Putamen (tissue), 1 donor: ENCODE results near the gene DISP2.

Source experiments
- DNase-seq: peaks from one replicate; pipeline ENCODE4 v3.0.0-alpha.2; 2016; ENCODE audit warnings: low spot score

Gene DISP2

DNA sequence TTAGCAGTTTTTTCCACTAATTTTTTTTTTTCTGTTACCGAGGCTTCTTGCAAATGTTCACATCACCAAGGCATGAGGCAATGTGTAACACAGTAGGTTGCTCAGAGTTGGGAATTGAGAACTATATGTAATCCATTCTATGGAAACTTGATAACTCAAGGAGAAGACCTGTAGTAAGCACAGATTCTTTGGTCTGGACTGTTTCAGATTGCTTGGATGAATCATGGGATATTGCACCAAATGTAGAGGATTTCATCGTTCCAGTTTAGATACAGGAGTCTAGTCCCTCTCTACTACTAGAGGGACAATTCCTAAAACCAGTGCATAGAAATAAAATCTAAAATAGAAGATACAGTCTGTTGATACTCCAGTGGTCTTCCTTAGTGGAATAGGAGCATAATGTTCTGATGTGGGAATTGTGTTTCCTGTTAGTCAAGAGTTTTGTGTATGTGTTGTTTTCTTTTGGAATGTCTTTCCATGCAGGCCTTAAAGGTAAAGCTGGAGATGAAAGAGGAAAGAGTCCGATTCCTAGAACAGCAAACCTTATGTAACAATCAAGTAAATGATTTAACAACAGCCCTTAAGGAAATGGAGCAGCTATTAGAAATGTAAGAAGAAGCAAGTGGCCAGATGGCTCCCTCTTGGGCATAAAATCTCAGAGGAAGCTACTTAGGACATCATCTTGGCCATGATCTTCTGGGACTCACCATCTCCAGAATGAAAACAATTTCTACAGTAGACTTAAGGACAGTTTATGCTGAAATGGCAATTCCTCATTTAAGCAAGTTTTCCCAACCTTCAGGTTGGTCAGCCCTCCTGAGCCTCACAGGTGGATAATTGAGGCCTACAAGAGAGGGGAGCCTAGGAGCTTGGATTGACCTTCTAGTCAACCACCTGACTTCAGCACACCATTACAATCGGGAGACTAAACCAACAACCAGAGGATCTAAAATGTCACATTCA, 35.2 kb downstream of the DISP2 start:
- DNase-seq = no peak

DNA sequence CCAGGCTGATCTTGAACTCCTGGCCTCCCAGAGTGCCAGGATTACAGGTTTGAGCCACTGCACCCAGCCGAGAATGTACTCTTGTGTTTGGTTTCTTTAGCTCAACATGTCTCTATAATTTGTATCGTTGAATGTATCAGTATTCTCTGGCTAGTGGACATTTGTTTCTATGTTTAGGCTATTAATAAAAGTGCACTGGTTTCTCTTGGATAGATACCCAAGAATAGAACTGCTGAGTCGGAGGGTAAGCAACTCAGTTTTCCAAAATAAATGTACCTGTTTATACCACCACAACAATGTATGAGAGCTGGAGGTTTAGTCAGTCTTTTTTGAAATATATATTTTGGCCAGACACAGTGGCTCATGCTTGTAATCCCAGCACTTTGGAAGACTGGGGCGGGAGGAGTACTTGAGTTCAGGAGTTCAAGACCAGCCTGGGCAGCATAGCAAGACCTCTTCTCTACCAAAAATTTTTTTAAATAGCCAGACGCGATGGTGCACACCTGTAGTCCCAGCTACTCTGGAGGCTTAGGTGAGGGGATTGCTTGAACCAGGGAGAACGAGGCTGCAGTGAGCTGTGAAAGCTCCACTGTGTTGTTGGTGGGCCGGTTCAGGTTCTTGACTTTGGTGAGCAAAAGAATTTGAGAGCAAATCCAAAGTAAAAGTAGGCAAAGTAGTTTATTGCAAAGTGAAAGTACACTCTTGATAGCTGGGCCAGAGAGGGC, 39.8 kb downstream of the DISP2 start:
- DNase-seq = no peak

DNA sequence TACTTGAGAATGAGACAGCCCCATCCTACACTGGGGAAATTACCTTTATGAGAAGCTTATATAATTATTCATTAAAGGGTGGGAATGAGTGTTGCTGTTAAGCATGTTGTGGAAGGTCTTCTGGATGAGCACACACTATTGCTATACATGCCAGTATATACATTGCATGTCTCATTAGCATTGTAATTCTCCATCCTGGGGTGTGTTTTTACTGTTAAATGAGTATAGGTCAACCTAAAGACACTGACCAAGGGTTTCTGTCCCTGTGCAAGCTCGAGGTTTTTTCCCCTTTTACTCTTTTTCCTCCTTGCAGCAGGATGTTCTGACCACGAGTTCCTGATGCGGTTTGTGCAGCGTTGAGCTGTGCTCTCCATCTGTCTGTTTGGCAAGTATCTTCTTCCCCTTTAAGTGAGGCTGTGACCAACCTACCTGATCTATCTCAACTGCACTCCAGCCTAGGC, 40.4 kb downstream of the DISP2 start:
- DNase-seq = no peak

DNA sequence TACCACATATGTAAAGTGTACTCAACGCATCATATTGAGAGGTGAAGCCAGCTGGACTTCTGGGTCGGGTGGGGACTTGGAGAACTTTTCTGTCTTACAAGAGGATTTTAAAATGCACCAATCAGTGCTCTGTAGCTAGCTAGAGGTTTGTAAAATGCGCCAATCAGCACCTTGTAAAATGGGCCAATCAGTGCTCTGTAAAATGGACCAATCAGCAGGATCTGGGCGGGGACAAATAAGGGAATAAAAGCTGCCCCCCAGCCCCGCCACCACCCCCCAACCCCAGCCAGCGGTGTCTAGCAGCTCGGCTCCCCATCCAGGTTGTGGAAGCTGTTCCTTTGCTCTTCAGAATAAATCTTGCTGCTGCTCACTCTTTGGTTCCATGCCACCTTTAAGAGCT, 41.4 kb downstream of the DISP2 start:
- no peak for DNase-seq

DNA sequence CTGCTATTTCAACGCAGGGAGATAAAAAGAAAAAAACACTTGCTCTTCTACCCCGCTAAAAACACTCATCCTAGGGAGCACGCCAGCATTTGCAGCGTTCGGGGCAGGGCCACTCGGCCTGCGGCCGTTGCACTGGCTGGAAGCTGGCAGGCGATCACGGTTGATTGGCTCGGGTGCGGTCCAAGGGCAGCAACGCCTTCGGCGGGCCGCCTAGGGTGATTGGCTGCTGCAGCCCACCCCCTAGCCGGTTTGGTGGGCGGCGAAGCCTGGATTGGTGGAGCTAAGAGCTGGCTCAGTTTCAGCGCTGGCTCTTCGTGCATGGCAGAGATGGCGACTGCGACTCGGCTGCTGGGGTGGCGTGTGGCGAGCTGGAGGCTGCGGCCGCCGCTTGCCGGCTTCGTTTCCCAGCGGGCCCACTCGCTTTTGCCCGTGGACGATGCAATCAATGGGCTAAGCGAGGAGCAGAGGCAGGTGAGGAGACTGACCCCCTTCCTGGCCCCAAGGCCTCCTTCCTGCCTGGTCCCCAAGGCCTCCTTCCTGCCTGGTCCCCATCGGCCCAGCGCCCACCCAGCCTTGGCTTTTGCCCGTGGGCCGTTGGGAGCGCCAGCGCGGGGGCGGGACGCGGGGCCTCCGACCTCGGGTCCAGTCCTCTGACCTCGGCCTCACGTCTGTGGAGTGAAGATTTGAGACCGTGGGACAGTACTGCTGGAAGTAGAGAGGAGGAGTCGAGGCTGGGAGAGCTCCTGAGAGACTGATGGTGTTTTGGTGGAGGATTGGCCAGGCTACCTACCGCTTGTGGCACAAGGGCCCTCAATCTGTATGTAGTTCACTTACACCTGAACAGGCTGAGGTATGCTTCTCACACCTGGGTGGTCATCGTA, 47.7 kb downstream of the DISP2 start, which contains the start of gene IVD:
Gene IVD (plus strand): TSS at position 295 of the 881 bp plus-strand sequence. CDS start 33 bp downstream, at position 328.
- peak; percentile 98 for DNase-seq

DNA sequence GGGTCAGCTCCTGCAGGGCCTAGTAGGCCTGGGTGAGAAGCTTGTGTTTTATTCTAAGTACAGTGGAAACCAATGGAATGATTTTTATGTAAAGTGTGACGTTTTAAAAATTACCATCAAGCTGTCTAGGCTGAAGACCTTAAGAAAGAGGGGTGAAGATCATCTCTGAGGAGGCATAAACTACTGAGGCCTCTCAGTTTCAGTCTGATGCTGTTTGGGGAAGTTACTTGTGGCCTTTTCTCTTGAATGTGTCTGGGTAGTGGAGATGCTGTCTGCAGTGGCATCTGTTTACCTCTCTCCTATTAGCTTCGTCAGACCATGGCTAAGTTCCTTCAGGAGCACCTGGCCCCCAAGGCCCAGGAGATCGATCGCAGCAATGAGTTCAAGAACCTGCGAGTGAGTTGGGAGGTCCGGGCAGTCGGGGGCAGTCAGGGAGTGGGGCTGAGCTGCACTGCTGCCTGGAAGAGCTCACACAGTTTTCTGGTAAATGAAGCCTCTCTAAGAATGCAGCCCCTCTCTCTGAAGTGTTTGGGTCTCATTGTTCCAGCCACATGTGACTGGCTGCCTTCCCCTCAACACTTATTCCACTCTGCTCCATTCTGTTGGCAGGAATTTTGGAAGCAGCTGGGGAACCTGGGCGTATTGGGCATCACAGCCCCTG, 49.4 kb downstream of the DISP2 start:
- no peak for DNase-seq

DNA sequence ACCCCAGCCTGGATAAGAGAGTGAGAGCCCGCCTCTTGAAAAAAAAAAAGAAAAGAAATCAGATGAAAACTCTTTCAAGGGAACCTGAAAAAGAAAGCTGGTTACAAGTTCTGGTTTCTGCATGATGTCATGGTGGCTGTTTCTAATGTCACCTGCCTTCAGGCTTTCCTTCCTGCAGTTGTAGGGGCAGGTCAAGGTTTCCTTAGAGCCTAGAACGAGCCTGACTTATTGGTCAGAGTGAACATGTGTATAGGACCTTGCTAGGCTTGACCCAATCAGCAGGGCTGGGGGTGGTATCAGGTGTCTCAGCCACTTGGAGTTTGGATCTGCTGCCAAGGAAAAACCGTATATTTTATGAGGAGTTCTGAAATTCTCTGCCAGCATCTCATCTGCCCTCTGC, 51.3 kb downstream of the DISP2 start:
- DNase-seq = no peak

DNA sequence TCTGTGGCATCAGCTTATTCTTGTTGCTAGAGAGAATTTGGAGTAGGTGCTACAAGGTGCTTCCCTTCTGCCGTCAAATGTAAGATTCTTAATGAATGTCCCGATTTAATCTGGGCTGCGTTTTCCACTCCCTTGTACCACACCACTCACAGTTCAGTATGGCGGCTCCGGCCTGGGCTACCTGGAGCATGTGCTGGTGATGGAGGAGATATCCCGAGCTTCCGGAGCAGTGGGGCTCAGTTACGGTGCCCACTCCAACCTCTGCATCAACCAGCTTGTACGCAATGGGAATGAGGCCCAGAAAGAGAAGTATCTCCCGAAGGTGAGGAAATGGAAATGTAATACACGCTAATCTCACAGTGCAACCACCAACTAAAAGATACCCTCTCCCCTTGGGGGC, 52.5 kb downstream of the DISP2 start:
- DNase-seq = no peak

DNA sequence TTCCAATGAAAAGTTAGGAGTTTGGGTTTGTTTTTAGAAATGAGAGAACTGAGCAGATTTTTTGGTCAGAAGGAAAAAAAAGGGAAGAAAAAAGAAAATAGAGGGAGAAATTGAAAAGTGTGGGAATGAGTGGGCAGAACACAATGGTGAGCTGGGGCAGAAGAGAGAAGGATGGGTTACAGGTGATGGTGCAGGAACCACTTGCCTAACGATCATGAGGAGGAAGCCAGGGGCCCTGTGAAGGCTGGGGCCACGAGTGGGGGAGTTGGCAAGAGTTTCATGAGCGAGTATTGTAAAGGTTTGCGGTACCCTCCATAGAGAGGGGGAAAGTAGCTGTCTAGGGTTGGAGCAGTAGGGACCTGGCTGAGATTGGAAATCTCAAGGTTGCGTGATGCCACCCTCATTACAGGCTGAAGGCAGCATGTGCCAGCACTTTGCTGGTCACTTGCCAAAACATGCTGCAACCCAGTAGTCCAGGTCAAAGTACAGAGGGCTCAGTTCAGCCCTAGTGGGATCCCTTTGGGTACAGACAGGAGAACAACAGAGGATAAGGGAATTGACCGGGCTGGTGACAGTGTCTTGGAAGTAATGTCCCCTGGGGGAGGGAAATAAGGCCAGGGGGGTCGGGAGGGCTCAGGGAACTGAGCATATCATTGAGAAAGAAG, 54.2 kb downstream of the DISP2 start:
- DNase-seq = no peak

DNA sequence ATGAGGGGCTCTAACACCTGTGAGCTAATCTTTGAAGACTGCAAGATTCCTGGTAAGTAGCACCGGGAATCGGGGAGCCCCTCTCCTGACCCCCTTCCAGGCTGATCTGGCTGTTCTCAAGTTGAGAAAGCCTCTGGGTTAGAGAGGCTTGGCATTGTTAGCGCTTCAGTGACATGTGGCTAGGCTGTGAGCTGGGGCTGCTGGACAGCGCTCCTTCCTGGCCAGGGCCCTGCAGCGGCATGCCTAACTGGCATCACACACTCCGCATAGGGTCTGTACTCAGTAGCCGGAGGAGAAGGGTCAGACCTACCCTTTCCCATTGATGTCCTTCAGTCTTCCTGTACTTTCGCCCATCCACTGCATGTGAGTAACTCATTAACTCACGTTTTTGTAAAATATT, 55.0 kb downstream of the DISP2 start:
- no peak for DNase-seq

DNA sequence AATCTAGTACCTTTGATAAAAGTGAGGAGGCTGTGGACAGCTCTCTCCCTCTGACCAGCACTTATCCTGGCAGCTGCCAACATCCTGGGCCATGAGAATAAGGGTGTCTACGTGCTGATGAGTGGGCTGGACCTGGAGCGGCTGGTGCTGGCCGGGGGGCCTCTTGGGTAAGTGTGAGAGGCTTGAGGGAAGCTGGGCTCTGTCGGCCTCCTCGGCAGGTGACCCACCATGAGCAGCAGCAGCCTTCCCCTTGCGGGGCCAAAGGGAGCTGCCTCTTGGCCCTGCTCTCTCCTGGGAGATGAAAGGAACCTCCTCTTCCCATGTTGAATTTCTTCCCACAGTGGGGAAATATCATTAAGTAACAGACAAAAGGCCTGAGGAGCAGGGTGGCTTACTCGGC, 56.8 kb downstream of the DISP2 start:
- no peak for DNase-seq

DNA sequence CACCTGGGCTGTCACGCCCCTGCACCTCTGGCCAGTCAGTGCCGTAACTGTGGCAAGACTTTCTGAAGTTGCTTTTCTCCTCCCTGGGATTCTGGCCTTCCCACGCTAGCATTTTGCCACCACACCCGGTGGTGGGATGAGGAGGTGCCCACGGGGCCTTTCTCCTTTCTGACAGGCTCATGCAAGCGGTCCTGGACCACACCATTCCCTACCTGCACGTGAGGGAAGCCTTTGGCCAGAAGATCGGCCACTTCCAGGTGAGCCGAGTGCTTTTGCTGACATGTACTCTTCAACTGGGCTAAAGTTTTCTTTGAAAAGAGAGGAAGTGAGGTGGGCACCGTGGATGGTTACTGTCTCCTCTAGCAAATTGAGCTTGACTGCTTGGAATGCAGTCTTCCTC, 57.2 kb downstream of the DISP2 start:
- DNase-seq = no peak

DNA sequence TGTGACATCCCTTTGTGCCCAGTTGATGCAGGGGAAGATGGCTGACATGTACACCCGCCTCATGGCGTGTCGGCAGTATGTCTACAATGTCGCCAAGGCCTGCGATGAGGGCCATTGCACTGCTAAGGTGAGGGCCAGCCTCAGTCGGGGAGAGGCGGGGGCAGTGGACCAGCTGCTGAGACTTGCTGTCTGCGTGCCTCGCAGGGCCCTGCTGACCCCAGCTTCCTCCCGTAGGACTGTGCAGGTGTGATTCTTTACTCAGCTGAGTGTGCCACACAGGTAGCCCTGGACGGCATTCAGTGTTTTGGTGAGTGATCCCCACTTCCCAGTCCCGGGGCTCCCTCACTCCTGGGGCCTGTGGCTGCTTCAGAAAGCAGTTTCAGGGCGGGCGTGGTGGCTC, 58.0 kb downstream of the DISP2 start:
- no peak for DNase-seq

DNA sequence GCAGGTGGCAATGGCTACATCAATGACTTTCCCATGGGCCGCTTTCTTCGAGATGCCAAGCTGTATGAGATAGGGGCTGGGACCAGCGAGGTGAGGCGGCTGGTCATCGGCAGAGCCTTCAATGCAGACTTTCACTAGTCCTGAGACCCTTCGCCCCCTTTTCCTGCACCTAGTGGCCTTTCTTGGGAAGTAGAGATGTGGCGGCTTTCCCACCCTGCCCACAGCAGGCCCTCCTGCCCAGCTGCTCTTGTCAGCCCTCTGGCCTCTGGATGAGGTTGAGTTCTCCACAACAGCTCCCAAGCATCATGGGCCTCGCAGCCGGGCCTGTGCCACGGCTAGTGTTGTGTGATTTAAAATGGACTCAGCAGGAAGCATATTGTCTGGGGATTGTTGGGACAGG, 60.1 kb downstream of the DISP2 start:
- DNase-seq = no peak

DNA sequence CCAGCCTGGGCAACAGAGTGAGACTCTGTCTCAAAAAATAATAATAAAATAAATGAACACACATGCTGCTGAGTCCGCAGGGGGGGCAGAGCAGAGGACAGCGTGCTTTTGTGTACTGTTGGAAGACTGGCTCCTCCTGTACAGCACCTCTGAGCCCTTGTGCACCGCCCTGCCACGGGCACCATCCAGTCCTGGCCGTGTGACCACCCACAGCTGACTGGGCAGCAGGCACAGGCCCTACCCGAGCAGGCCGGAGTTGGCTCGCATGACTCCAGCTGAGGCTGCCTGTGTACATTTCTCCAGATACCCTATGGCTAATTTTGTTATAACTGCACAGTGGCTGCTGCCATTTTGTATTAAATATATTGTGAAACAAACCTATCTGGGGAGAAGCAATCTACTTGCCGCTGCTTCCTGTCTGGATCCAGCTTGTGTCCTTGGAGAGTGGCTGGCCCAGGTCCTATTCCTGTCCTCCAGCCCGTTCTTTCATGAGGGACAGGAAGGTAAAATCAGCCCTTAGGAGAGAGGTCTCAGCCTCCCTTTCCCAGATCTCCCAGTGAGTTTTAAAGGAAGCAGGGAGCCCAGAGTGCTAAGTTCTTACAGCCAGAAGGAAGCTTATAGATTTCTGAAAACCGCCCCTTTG, 62.2 kb downstream of the DISP2 start:
- DNase-seq = no peak

DNA sequence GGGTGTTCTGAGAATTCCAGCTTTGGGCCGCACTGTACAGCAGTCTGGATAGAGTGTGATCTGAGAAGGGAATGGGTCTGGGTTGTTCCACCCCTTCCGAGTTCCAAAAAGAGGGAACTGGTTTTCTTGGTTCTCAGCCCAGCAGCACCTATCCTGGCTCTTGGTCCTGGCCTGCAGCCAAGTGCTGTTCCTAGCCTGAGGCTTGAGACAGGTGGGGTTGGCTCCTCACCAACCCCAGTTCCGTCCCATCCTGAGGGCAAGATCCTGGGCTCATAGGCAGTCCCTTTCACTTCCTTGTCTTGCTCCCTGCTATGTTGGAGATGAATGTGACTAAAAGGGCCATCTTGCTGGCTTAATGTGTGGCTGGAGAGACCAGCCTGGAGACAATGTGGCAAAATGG, 62.8 kb downstream of the DISP2 start:
- DNase-seq = no peak

DNA sequence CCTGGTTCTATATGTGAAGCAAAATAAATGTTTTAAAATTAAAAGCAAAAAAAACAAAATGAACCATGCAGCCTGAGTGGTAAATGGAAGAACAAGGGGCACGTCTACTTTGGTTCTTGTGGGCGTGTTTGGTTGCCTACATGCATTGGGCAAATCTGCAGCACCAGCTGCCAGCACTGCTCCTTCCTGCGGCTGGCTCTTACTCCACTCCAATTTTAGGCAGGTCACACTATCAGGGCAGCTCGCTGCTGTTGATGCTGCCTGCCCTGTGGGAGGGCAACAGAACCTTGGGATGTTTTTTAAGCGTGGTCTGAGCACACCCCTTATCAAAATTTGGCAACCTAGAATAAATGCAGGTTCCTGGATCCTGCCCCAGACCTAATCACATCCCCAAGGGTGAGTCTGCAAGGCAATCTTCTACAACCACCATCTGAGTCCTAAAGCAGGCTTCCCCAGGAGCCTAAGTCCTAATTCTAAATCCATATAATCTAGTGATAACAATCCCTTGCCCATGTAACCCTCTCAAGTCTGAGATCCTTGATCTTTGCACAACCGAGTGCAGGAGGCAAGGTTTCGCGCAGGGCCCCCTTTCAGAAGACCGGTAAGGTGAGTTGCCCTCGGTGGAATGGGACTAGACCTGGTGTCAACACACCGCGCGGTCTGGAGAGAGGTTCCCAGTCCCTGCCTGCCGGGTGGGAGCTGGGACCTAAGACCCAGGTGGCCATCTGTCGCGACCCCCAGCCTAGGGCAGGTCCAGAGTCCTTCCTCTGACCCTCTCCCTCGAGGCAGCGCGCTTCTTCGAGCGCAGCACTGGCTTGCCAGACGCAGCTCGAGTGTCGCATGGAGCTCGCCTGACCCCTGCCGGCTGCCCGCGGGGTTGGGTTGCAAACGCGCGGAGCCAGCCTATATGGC, 63.5 kb downstream of the DISP2 start:
- DNase-seq = peak; percentile 47

DNA sequence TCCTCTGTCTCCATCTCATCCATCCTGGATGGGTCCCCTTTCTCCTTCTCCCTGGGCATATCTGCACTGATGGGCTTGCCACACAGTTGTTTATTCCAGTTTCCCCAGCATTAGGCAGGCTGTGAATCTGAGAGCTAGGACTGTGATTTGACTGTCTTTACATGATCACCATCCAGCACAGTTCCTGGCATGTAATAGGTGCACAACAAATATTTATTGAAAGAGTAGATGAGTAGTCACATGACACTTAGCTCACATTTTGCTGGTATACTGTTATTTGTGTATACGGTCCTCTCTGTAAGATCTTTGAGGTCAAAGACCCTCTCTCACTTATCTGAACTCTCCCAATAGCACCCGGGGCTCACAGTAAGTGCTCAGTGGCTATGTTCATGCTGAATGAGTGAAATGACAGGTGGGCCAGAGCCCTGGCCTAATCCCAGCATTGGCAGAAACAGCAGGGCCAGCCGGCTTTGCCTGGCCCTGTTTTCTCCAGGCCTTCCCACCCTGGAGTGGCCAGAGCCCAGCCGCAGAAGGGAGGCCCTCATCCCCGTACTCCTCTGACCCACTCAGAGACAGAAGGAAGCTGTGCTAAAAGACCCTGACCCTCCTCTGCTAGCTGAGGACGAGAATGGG, 66.6 kb downstream of the DISP2 start:
- DNase-seq = no peak

DNA sequence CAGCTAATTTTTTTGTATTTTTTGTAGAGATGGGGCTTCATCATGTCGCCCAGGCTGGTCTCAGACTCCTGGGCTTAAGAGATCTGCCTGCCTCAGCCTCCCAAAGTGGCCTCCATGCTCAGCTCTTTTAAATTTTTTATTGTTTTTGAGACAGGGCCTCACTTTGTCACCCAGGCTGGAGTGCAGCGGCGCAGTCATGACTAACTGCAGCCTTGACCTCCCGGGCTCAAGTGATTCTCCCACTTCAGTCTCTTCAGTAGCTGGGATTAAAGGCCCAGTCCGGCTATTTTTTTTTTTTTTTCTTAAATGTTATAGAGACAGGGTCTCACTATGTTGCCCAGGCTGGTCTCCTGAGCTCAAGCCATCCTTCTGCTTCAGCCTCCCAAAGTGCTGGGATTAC, 67.7 kb downstream of the DISP2 start:
- no peak for DNase-seq
